Tibial nerve (tissue), 3 donors: ENCODE results near the gene SPON1.

ENCODE experiments used
- CTCF ChIP-seq, 5 experiments: fragments of 200-600 bp in 3 of 5; fragments of 450-650 bp in 2 of 5; sonication (generic) in 3 of 5; IDR thresholded peaks; one replicate each; pipeline ENCODE4 v1.5.1; 2016 to 2019; ENCODE audit warnings: antibody characterized with exemption in 5 of 5, mild to moderate bottlenecking in 3 of 5, moderate library complexity in 2 of 5
- POLR2A ChIP-seq, 2 donors: fragments of 450-650 bp; IDR thresholded peaks; one replicate each; pipeline ENCODE4 v1.6.1; 2017; ENCODE audit warnings: antibody characterized with exemption in 2 of 2, mild to moderate bottlenecking in 2 of 2, moderate library complexity in 2 of 2

DNA sequence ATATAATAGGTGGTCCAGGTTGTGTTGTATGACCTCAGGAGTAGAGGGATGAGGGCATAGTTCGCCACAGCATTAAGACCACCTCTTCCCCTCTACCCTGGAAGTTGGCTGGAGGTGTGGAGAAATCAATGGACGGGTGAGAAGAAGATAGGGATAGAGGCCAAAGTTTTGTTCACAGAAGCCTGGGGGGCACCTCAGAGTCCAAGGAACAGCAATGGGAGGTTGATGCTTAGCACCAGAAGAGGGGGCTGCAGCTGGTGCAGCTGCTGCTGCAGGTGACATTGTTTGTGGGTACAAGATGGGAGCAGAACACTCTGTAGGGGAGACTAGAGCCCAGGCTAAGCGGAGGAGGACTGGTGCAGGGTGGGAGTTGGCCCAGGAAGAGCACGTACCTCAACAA lies 31.2 kb upstream of the SPON1 start:
- TF ChIP-seq CTCF (IDR thresholded peaks at IDR 0.05) (no peak), POLR2A (IDR thresholded peaks at IDR 0.05) (no peak)
